ENCODE data around the gene ATG4B.
"Not testable (repeated sequence)": the region's sequence is repeated elsewhere in the genome, so short reads cannot be mapped to it uniquely, and the experiment has no call there.

ATG4B gene

GRCh38 chr2:241656190-241656741, 18.8 kb downstream of the ATG4B start:
- Histone ChIP-seq H3K4me3 (ENCODE audit: low read length) (no peak overlapping the region), H3K27me3 (ENCODE audit: insufficient read depth, low read length) (no peaks in the 10 kb centered on the region), H3K9ac (ENCODE audit: low read depth, low read length) (no peak overlapping the region; the same call in 1 of the 2 replicates), H3K9me3 (ENCODE audit: insufficient read depth, low read depth, low read length) (no peaks in the 10 kb centered on the region), H3K4me1 (ENCODE audit: insufficient read depth, low read length) (no peaks in the 10 kb centered on the region), H3K27ac (ENCODE audit: low read depth, low read length) (no peak overlapping the region), H3K36me3 (ENCODE audit: insufficient read depth, low read length) (peaks cover 79% of the 10 kb centered on the region)
- 96% methylated on average over 13 of the region's 13 CpGs for WGBS

GRCh38 chr2:241657786-241658254, 20.3 kb downstream of the ATG4B start:
- H3K36me3 ChIP-seq (ENCODE audit: insufficient read depth, low read length): peaks cover 71% of the 10 kb centered on the region
- H3K9ac ChIP-seq (ENCODE audit: low read depth, low read length): no peak overlapping the region
- no peaks in the 10 kb centered on the region for H3K4me1 ChIP-seq (ENCODE audit: insufficient read depth, low read length)
- no peaks in the 10 kb centered on the region for H3K9me3 ChIP-seq (ENCODE audit: insufficient read depth, low read depth, low read length)
- no peak overlapping the region for H3K27ac ChIP-seq (ENCODE audit: low read depth, low read length)
- 86% methylated on average over 15 of the region's 15 CpGs for WGBS
- no peak overlapping the region for H3K4me3 ChIP-seq (ENCODE audit: low read length)
- H3K27me3 ChIP-seq (ENCODE audit: insufficient read depth, low read length): no peaks in the 10 kb centered on the region

GRCh38 chr2:241658296-241658695, 20.8 kb downstream of the ATG4B start:
- Histone ChIP-seq H3K9ac (ENCODE audit: low read depth, low read length) (no peak overlapping the region), H3K36me3 (ENCODE audit: insufficient read depth, low read length) (peaks cover 68% of the 10 kb centered on the region), H3K4me3 (ENCODE audit: low read length) (no peak overlapping the region), H3K27me3 (ENCODE audit: insufficient read depth, low read length) (no peaks in the 10 kb centered on the region), H3K27ac (ENCODE audit: low read depth, low read length) (no peak overlapping the region), H3K9me3 (ENCODE audit: insufficient read depth, low read depth, low read length) (no peaks in the 10 kb centered on the region), H3K4me1 (ENCODE audit: insufficient read depth, low read length) (no peaks in the 10 kb centered on the region)
- WGBS: 79% methylated on average over 5 of the region's 5 CpGs

- 80% methylated on average over 26 of the region's 26 CpGs for WGBS
- Histone ChIP-seq H3K27me3 (ENCODE audit: insufficient read depth, low read length) (no peaks in the 10 kb centered on the region), H3K4me3 (ENCODE audit: low read length) (no peak overlapping the region), H3K9ac (ENCODE audit: low read depth, low read length) (no peak overlapping the region), H3K36me3 (ENCODE audit: insufficient read depth, low read length) (peaks cover 61% of the 10 kb centered on the region), H3K9me3 (ENCODE audit: insufficient read depth, low read depth, low read length) (no peaks in the 10 kb centered on the region), H3K4me1 (ENCODE audit: insufficient read depth, low read length) (no peaks in the 10 kb centered on the region), H3K27ac (ENCODE audit: low read depth, low read length) (no peak overlapping the region; the same call in 1 of the 2 replicates)
Observed at GRCh38 chr2:241659150-241659739, 21.8 kb downstream of the ATG4B start.

- H3K36me3 ChIP-seq (ENCODE audit: insufficient read depth, low read length): peaks cover 47% of the 10 kb centered on the region
- no peaks in the 10 kb centered on the region for H3K27me3 ChIP-seq (ENCODE audit: insufficient read depth, low read length)
- 93% methylated on average over 14 of the region's 14 CpGs for WGBS
- no peaks in the 10 kb centered on the region for H3K4me1 ChIP-seq (ENCODE audit: insufficient read depth, low read length)
- H3K4me3 ChIP-seq (ENCODE audit: low read length): no peak overlapping the region
- H3K9me3 ChIP-seq (ENCODE audit: insufficient read depth, low read depth, low read length): no peaks in the 10 kb centered on the region
- H3K27ac ChIP-seq (ENCODE audit: low read depth, low read length): no peak overlapping the region
- no peak overlapping the region for H3K9ac ChIP-seq (ENCODE audit: low read depth, low read length)
Observed at GRCh38 chr2:241660593-241661213, 23.2 kb downstream of the ATG4B start.

GRCh38 chr2:241662731-241663130, 25.2 kb downstream of the ATG4B start:
- WGBS: 91% methylated on average over 24 of the region's 24 CpGs
- H3K27me3 ChIP-seq (ENCODE audit: insufficient read depth, low read length); H3K9ac ChIP-seq (ENCODE audit: low read depth, low read length); H3K4me3 ChIP-seq (ENCODE audit: low read length); H3K4me1 ChIP-seq (ENCODE audit: insufficient read depth, low read length); H3K27ac ChIP-seq (ENCODE audit: low read depth, low read length); H3K9me3 ChIP-seq (ENCODE audit: insufficient read depth, low read depth, low read length): not testable (repeated sequence)
- peaks cover 47% of the 10 kb centered on the region for H3K36me3 ChIP-seq (ENCODE audit: insufficient read depth, low read length)

- WGBS: 91% methylated on average over 22 of the region's 23 CpGs
Observed at GRCh38 chr2:241665731-241666440, 28.4 kb downstream of the ATG4B start.

GRCh38 chr2:241666627-241667400, 29.3 kb downstream of the ATG4B start:
- no peak overlapping the region for H3K4me3 ChIP-seq (ENCODE audit: low read length)
- H3K27me3 ChIP-seq (ENCODE audit: insufficient read depth, low read length): no peaks in the 10 kb centered on the region
- no peak overlapping the region for H3K27ac ChIP-seq (ENCODE audit: low read depth, low read length)
- peaks cover 52% of the 10 kb centered on the region for H3K36me3 ChIP-seq (ENCODE audit: insufficient read depth, low read length)
- H3K9ac ChIP-seq (ENCODE audit: low read depth, low read length): no peak overlapping the region
- 83% methylated on average over 42 of the region's 42 CpGs for WGBS
- no peaks in the 10 kb centered on the region for H3K9me3 ChIP-seq (ENCODE audit: insufficient read depth, low read depth, low read length)
- H3K4me1 ChIP-seq (ENCODE audit: insufficient read depth, low read length): no peaks in the 10 kb centered on the region

More at GRCh38 chr2:241665731-241666440, 28.4 kb downstream of the ATG4B start:
- Histone ChIP-seq H3K27me3 (ENCODE audit: insufficient read depth, low read length) (no peaks in the 10 kb centered on the region), H3K9ac (ENCODE audit: low read depth, low read length) (no peak overlapping the region), H3K36me3 (ENCODE audit: insufficient read depth, low read length) (peaks cover 52% of the 10 kb centered on the region), H3K27ac (ENCODE audit: low read depth, low read length) (no peak overlapping the region), H3K4me1 (ENCODE audit: insufficient read depth, low read length) (no peaks in the 10 kb centered on the region), H3K9me3 (ENCODE audit: insufficient read depth, low read depth, low read length) (no peaks in the 10 kb centered on the region), H3K4me3 (ENCODE audit: low read length) (no peak overlapping the region)

- Histone ChIP-seq H3K4me1 (ENCODE audit: insufficient read depth, low read length) (no peaks in the 10 kb centered on the region), H3K4me3 (ENCODE audit: low read length) (no peak overlapping the region), H3K27ac (ENCODE audit: low read depth, low read length) (no peak overlapping the region), H3K9ac (ENCODE audit: low read depth, low read length) (no peak overlapping the region), H3K36me3 (ENCODE audit: insufficient read depth, low read length) (peaks cover 60% of the 10 kb centered on the region), H3K9me3 (ENCODE audit: insufficient read depth, low read depth, low read length) (no peaks in the 10 kb centered on the region), H3K27me3 (ENCODE audit: insufficient read depth, low read length) (no peaks in the 10 kb centered on the region)
- WGBS: 94% methylated on average over 21 of the region's 21 CpGs
Observed at GRCh38 chr2:241668354-241668753, 30.9 kb downstream of the ATG4B start.

- Histone ChIP-seq H3K4me3 (ENCODE audit: low read length) (no peak overlapping the region), H3K9me3 (ENCODE audit: insufficient read depth, low read depth, low read length) (no peaks in the 10 kb centered on the region), H3K36me3 (ENCODE audit: insufficient read depth, low read length) (peaks cover 60% of the 10 kb centered on the region), H3K4me1 (ENCODE audit: insufficient read depth, low read length) (no peaks in the 10 kb centered on the region), H3K27me3 (ENCODE audit: insufficient read depth, low read length) (no peaks in the 10 kb centered on the region), H3K9ac (ENCODE audit: low read depth, low read length) (no peak overlapping the region), H3K27ac (ENCODE audit: low read depth, low read length) (no peak overlapping the region)
- WGBS: 96% methylated on average over 11 of the region's 12 CpGs
Observed at GRCh38 chr2:241668839-241669238, 31.3 kb downstream of the ATG4B start.
